Suprapubic skin (tissue), 4 donors: ENCODE measurements around the gene DNAI4. TPM values are rescaled to one million over a fixed set of nuclear protein-coding genes. Genes with fewer than 3 reads are reported as not detected.

ENCODE experiments used
- DNase-seq, 2 donors: peaks; one replicate each; pipeline ENCODE4 v3.0.0-alpha.2; 2019; ENCODE audit warnings: low spot score in 2 of 2
- H3K27ac ChIP-seq: fragments of 200-600 bp; sonication (generic); one replicate; pipeline ENCODE4 v1.5.1; 2019
- H3K27me3 ChIP-seq: fragments of 200-600 bp; sonication (generic); one replicate; pipeline ENCODE4 v1.5.1; 2019
- H3K36me3 ChIP-seq: fragments of 200-600 bp; sonication (generic); one replicate; pipeline ENCODE4 v1.5.1; 2019
- H3K4me1 ChIP-seq: fragments of 200-600 bp; sonication (generic); one replicate; pipeline ENCODE4 v1.5.1; 2019
- H3K4me3 ChIP-seq: fragments of 200-600 bp; sonication (generic); one replicate; pipeline ENCODE4 v1.5.1; 2019; ENCODE audit warnings: mild to moderate bottlenecking
- H3K9me3 ChIP-seq: fragments of 200-600 bp; sonication (generic); one replicate; pipeline ENCODE4 v1.5.1; 2019
- CTCF ChIP-seq, 2 donors: fragments of 200-600 bp in 1 of 2; fragments of 450-650 bp in 1 of 2; sonication (generic) in 1 of 2; IDR thresholded peaks; one replicate each; pipeline ENCODE4 v1.5.1; 2016 to 2019; ENCODE audit warnings: antibody characterized with exemption in 2 of 2, mild to moderate bottlenecking in 1 of 2, moderate library complexity in 1 of 2
- EP300 ChIP-seq: sonication (generic); formaldehyde crosslinking; IDR thresholded peaks from one replicate; pipeline ENCODE4 v1.6.1; 2017; ENCODE audit warnings: antibody characterized with exemption
- POLR2A ChIP-seq, 2 donors: fragments of 450-650 bp; IDR thresholded peaks; one replicate each; pipeline ENCODE4 v1.6.1; 2017; ENCODE audit warnings: antibody characterized with exemption in 2 of 2, mild to moderate bottlenecking in 2 of 2, moderate library complexity in 2 of 2
- POLR2AphosphoS5 ChIP-seq, 3 donors: sonication (generic); formaldehyde crosslinking; IDR thresholded peaks; one replicate each; pipeline ENCODE4 v1.6.1; 2017; ENCODE audit warnings: antibody characterized with exemption in 3 of 3
- WGBS: methylation state at CpG from one replicate; pipeline ENCODE4 v1.1.5; 2018; 5-methylcytosine and 5-hydroxymethylcytosine counted together
- total RNA-seq, 4 donors: library from RNA; depleted of rRNA; stranded (reverse); fragments of >200 nt; gene quantifications; one replicate each; pipeline ENCODE4 v1.1.0, GENCODE V29; 2016

DNAI4 gene
- total RNA-seq, 4 donors from 2014 or later, result 1.5 to 3.7 (median 3.3) TPM

- 94% methylated on average over 2 of the region's 2 CpGs for WGBS
- Histone ChIP-seq H3K9me3 (no peaks in the 10 kb centered on the region), H3K4me1 (no peaks in the 10 kb centered on the region), H3K27ac (no peak overlapping the region), H3K4me3 (no peak overlapping the region), H3K27me3 (no peaks in the 10 kb centered on the region), H3K36me3 (no peaks in the 10 kb centered on the region)
- TF ChIP-seq POLR2A (IDR thresholded peaks at IDR 0.05) (no peak), EP300 (no peak), POLR2AphosphoS5 (IDR thresholded peaks at IDR 0.05) (no peak), CTCF (IDR thresholded peaks at IDR 0.05) (no peak)
- no peak for DNase-seq
Observed at GRCh38 chr1:66773227-66773626, 151.4 kb downstream of the DNAI4 start.

DNA sequence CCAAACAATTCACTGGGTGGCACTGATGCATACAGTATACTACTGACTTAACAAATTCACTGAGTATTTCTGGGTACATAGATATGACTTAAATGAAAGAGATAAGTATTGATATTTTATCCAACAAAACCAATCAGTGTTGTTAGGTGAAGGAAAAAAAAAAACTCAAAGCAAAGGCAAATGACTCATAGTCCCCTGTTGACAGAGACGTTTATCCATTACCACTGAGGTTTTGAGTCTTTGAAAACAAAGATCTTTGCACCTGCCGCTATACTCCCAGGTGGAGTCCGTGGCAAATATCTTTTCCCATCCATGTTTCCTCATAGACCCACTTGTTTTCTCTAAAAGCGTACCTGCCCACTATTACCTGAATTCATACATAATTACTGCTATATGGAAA lies 154.0 kb downstream of the DNAI4 start:
- TF ChIP-seq EP300 (no peak), CTCF (IDR thresholded peaks at IDR 0.05) (no peak), POLR2A (IDR thresholded peaks at IDR 0.05) (no peak), POLR2AphosphoS5 (IDR thresholded peaks at IDR 0.05) (no peak)
- Histone ChIP-seq H3K9me3 (no peaks in the 10 kb centered on the region), H3K4me1 (no peaks in the 10 kb centered on the region), H3K4me3 (no peak overlapping the region), H3K36me3 (no peaks in the 10 kb centered on the region), H3K27ac (no peak overlapping the region), H3K27me3 (no peaks in the 10 kb centered on the region)
- WGBS, result 83% methylated on average over 4 of the region's 4 CpGs
- DNase-seq, result no peak

- 75% methylated on average over 2 of the region's 2 CpGs for WGBS
- DNase-seq, result no peak
- no peak for TF ChIP-seq CTCF (IDR thresholded peaks at IDR 0.05)
- no peak for TF ChIP-seq POLR2AphosphoS5 (IDR thresholded peaks at IDR 0.05)
- TF ChIP-seq POLR2A (IDR thresholded peaks at IDR 0.05), result no peak
- TF ChIP-seq EP300, result no peak
- Histone ChIP-seq H3K9me3 (no peaks in the 10 kb centered on the region), H3K4me3 (no peak overlapping the region), H3K4me1 (no peaks in the 10 kb centered on the region), H3K36me3 (no peaks in the 10 kb centered on the region), H3K27ac (no peak overlapping the region), H3K27me3 (no peaks in the 10 kb centered on the region)
Observed at GRCh38 chr1:66770240-66770639, 154.4 kb downstream of the DNAI4 start.

DNA sequence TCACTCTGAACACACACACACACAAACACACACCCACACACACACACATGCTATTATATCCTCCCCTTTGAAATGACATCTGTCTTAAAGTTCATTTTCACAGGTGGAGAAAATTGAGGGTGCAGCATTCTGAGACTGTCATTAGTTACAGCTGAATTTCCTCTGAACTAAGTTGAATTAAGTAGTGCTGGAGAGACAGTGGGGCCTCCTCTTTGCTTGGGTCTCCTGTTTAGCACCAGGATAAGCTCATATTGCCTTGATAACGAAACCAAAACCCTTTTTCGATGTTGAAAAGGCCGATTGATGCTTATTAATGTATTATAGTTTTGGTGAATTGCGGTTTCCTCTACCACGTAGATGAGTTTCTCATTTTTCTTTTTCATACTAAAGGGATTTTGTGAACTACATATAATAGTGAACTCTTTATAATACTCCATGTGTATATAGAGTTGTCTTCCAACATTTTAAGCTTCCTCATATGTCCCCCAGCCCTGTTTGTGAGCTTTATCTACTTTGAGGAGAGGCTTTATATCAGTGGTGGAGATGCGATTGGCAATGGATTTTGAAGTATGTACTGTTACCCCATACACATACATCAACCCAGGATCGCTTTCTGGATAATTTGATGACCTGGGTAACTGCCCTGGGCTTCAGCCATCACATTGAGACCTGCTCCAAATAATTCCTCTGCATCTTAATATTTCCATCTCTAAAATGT lies 155.0 kb downstream of the DNAI4 start:
- no peaks in the 10 kb centered on the region for H3K36me3 ChIP-seq
- WGBS, result 87% methylated on average over 7 of the region's 7 CpGs
- H3K27ac ChIP-seq, result no peak overlapping the region
- no peak for DNase-seq
- no peak overlapping the region for H3K4me3 ChIP-seq
- no peaks in the 10 kb centered on the region for H3K4me1 ChIP-seq
- H3K9me3 ChIP-seq, result no peaks in the 10 kb centered on the region
- H3K27me3 ChIP-seq, result no peaks in the 10 kb centered on the region
- no peak for TF ChIP-seq EP300
- no peak for TF ChIP-seq POLR2AphosphoS5 (IDR thresholded peaks at IDR 0.05)
- TF ChIP-seq POLR2A (IDR thresholded peaks at IDR 0.05), result no peak
- no peak for TF ChIP-seq CTCF (IDR thresholded peaks at IDR 0.05)

- Histone ChIP-seq H3K36me3 (no peaks in the 10 kb centered on the region), H3K4me1 (no peaks in the 10 kb centered on the region), H3K27me3 (no peaks in the 10 kb centered on the region), H3K4me3 (no peak overlapping the region), H3K9me3 (no peaks in the 10 kb centered on the region), H3K27ac (no peak overlapping the region)
- no peak for DNase-seq
- TF ChIP-seq POLR2A (IDR thresholded peaks at IDR 0.05) (no peak), POLR2AphosphoS5 (IDR thresholded peaks at IDR 0.05) (no peak), CTCF (IDR thresholded peaks at IDR 0.05) (no peak), EP300 (no peak)
- WGBS, result 88% methylated on average over 1 of the region's 1 CpG
Observed at GRCh38 chr1:66768965-66769364, 155.7 kb downstream of the DNAI4 start.
